HPDE6-E6E7 (cell line): Measurements from ENCODE around the gene RUBCN.
"Not testable (repeated sequence)": the region's sequence is repeated elsewhere in the genome, so short reads cannot be mapped to it uniquely, and the experiment has no call there.

Source experiments
- DNase-seq: peaks from one replicate; pipeline ENCODE4 v3.0.0; 2011; ENCODE audit warnings: missing footprints; ENCODE audit errors: extremely low spot score

Gene RUBCN

DNA sequence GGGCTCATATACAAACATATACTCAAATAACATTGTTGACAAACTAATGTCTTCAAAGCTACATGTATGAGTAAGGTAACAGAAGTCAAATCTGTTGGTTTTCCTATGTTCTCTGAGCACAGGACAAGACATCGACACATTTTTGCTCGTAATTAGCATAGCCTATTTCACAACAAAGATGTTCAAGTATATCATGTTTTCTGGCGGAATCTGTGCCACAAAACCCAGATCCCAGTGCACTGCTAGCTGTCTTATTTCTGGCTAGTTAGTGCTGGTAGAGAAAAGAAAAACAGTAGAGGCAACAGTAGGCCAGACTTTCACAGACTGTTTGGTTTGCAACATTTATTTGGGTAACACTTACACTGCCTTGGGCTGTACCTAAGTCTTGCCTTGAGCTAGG, 51.2 kb downstream of the RUBCN start:
- DNase-seq: no peak

GRCh38 chr3:197683191-197683590, 53.5 kb downstream of the RUBCN start:
- no peak for DNase-seq

DNA sequence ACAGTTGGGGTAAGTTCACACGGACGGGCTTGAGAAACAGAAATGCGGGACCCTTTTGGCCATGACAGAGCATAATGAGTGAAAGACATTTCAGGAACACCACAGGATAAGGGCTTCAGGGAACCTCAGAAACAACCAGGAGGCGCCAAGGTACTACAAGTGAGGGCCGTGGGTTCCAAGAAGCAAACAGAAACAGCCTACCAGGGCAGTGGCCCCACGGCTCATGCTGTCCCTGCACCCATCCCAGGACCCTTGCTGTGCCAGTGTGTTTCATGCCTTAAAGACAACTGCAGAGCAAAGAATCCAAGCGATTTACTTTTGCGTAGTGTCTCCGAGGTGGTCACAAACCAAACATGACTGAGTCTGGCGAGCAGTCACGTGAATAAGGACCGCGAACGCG, 54.0 kb downstream of the RUBCN start:
- no peak for DNase-seq

GRCh38 chr3:197680955-197681521, 55.7 kb downstream of the RUBCN start:
- DNase-seq: no peak

DNA sequence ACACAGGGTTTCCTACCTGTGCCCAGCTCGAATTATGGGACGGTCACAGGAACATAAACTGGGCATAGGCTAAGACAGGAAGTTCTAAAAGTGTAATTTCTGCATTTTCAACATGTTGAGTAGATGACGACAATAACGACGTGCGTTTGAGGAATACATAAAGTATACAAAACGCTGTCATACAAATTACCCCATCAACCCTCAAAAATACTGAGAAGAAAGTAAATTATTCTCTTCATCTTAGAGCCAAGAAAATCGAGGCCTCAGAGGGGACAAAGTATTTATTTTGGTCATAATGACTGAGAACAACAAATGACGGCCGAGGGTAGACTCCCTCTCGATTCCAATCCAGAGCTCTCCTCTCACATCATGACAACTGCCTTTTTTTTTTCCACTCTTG, 60.8 kb downstream of the RUBCN start:
- no peak for DNase-seq

GRCh38 chr3:197675563-197675860, 61.2 kb downstream of the RUBCN start:
- DNase-seq: no peak

DNA sequence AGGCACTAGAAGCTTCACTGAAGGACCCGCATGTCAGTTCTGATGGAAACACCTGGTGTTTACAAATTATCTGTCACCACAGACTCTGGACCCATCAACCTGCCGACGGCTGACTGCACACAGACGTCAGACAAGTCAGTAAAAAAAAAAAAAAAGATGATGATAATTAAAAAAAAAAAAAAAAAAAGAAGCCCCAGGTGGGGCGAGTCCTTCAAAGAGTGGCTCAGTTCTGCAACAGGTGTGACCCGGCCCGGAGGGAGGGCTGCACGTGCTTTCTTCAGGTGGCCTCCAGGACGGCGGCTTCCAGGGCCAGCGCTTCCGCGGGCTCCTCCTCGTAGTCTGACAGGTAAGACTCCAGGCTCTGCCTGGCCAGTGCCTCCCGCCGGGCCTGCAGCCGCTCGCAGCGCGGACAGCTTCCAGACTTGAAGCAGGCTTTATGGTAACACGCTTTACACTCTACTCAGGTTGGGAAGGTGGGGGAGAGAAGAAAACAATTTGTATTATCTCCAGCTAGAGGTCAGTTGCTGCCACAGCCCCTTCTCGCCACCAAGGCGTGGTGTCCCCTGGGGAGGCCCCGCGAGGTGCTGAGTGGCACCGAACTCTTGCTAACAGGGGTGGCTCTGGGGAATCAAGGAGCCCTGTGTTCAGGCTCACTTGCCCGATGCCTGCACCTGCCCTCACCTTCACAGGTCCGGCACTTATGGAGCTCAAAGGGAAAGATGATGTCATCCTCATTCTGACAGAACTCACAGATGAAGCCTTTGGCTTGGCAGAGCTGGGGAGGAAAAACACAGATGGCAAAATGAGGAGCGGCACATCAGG, 61.8 kb downstream of the RUBCN start:
- no peak for DNase-seq

DNA sequence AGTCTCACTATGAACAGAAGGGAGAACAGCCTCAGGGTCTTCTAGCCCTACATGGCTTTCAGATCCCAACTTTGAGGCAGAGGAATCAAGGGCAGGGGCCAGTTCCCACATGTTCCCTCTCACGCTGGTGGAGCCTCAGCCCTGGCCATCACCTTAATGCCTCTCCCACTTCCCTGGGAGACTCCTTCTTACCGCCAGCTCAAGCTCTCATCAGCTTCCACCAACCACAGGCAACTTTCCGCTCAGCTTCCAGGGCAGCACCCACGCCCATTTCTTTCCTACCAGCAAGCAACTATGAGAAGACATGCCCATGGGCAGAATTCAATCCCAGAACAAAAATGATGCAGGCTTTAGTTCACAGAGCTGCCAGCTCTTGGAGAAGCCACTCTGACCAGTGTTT, 63.5 kb downstream of the RUBCN start:
- no peak for DNase-seq

GRCh38 chr3:197670361-197670760, 66.3 kb downstream of the RUBCN start:
- DNase-seq: no peak

DNA sequence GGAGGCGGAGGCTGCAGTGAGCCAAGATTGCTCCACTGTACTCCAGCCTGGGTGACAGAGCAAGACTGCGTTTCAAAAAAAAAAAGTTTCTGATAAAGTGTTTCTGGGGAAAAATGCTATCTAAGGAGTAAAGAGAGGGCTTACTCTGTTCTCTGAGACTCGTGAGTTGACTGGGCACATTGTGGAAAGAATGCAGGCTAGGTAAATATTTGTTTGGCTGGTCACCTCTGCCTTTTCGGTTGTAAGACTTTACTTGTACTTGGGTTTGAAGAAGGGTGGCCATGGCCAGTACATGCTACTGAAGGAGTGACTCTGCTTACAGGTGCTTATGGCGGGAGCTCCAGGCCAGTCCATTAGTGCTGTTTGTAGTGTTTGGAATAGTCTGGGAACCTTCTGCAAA, 68.7 kb downstream of the RUBCN start:
- no peak for DNase-seq

- DNase-seq: not testable (repeated sequence)
Measured at GRCh38 chr3:197667293-197667692, 69.4 kb downstream of the RUBCN start.

GRCh38 chr3:197666221-197666842, 70.4 kb downstream of the RUBCN start:
- DNase-seq: not testable (repeated sequence)

DNA sequence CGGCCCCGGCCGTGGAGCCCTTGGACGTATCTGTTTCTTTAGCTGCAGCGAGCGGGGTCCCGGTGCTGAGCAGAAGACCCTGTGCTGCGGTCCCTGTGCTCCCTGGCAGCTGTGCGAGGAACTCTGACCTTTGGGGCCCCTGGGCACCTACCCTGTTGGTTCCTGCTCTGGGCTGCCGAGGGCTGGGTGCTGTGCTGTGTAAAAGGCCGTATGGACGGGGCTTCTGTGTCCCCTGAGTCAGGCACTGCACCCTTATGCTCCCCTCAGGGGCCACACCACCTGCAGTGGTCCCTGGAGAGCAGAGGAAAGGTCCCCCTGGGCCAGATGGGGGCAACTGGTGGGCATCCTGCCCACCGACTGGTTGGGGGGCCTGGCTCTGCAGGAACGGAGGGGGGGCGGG, 71.2 kb downstream of the RUBCN start:
- not testable (repeated sequence) for DNase-seq

GRCh38 chr3:197665142-197665491, 71.6 kb downstream of the RUBCN start:
- DNase-seq: not testable (repeated sequence)

DNA sequence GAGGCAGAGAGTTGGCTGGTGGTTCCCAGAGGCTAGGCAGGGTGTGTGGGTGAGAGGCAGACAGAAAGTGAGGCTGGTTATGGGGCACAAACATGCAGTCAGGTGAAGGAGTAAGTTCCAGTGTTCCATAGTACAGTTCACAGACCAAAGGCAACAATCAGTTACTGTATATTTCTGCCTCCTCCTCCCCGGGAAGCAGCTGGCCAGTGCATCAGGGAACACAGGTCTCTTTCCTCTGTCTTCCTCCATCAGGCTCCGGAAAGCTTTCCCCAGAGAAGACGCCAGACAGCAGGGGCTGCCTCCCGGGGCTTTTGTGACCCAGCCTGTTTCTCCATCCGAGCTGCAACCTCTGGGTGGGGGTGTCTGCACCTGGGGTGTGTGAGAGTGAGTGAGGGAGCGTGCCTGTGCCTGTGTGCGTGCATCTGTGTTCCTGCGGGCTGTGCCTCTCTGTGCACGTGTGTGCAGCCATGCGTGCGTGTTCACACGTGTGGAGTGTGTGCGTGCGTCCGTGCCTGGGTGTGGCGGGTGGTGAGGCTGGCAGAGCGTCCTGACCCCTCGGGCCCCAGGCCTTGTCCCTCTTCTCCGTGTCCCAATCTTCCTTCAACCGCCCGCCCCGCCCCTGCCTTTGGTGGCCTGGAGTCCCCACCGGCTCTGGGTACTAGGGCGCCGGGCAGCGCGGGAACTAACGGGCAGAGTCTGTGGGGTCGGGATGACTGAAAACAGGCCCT, 72.1 kb downstream of the RUBCN start:
- DNase-seq: not testable (repeated sequence)

DNA sequence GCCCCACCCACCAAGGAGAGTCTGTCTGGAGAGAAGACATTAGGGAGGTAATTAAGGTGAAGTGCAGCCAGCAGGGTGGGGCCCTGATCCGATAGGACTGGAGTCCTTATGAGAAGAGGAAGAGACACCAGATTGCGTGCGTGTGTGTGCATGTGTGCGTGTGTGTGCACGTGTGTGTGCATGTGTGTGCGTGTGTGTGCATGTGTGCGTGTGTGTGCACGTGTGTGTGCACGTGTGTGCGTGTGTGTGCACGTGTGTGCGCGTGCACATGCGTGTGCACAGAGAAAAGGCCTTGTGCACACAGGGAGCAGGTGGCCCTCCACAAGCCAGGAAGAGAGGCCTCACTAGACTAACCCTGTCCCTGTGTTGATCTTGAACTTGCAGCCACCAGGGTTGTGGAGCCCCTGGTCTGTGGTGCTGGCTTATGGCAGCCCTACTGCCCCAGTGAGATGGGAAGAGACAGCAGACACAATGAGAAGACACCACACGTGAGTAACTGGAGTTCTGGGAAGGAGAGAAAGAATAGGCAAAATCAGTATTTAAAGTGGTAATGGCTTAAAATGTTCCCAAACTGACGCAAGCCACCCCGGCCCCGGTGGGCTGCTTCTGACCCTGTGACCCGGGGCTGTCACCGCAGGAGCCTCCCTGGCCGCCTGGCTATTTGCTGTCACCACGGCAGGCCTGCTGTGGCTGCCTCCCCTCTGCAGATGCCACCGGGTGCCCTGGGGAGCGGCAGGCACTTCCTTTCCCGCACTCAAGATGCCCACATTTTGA, 73.2 kb downstream of the RUBCN start:
- not testable (repeated sequence) for DNase-seq

GRCh38 chr3:197662352-197662751, 74.4 kb downstream of the RUBCN start:
- not testable (repeated sequence) for DNase-seq

DNA sequence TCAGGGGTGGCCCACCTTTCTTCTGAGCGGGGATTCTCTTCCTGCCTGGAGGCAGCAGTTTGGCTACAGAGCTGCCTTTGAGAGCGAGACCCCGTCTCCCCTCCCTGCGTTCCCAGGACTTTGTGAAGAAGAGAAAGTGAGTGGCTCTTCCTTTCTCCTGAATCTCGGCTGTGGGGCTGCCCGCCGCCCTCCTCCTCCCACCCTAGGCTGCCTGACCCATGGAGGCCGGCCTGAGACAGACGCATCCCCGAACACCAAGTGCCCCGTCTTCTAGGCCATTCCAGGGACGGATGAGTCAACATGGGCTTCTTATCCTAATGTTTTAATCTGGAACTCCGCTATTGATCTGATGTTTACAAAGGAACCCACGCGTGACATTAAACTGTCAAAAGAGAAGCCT, 74.8 kb downstream of the RUBCN start:
- DNase-seq: not testable (repeated sequence)

DNA sequence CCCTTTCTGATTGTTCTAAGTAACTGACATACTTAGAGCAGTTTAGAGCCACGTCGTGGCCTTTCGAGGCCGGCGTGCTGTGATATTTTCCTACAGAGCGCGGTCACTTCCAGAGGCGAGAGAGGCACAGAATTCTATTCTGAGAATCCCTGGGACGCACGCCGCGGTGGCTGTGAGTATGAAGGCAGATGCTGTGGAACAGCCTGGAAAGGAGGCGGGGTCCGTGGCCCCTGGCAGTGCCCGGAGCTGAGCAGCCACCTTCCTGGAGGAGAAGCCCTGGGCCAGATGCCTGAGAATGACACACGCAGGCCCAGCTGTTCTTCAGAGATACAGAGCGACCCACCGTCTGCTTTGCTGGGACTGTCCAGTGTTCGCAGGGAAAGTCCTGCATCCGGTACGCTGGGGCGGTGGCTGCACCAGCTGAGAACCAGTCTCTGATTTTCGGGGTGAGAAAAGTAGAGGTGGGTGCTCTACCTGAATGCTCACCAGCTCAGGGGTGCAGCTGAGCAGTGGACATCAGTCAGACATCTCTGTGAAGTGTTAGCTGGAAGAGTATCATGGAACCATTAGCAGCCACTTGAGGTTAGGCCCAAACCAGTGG, 75.4 kb downstream of the RUBCN start:
- not testable (repeated sequence) for DNase-seq

DNA sequence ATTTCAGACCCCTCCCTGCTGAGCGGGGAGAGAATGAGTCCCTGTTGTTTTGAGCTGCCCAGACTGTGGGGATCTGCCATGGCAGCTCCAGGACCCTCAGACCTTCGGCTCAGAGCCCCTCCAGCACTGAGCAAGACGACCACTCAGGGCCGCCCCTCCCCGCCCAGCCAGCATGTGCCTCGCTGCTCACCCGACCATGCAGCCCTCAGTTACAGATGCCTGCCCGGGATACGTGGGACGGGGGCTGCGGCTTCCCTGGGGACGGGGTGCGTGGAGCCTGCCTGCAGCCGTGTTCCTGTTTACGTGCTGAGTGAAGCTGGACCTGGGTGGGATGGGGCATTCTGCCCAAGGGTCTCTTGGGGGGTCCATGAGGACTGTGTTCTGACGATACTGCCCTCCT, 77.0 kb downstream of the RUBCN start:
- not testable (repeated sequence) for DNase-seq

DNA sequence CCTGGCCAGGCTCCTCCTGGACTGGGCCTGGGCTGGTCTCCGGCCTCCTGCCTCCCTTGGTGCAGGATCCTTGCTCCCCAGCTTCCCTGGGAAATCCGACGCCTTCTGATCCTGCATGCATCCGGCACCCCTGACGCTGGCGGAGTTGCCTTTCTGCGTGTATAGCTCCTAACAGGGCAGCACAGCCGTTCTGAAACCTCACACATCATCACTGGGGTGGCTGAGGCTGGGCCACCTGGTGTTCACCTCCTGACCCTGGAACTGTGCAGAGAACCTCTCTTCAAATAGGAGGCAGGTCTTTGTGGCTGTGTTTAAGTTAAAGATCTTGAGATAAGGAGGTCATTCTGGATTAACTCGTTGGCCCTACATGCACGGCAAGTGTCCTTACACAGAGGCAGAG, 77.6 kb downstream of the RUBCN start:
- not testable (repeated sequence) for DNase-seq
